ENCODE results near the gene FAM234B. TPM values are rescaled to one million over a fixed set of nuclear protein-coding genes. Genes with fewer than 3 reads are reported as not detected.
A peak's percentile ranks its signal among the peaks of the same experiment; 100 is the strongest.
"Not testable (repeated sequence)": the region's sequence is repeated elsewhere in the genome, so short reads cannot be mapped to it uniquely, and the experiment has no call there.

The FAM234B gene
- total RNA-seq, 2 donors from 2014 or later, result 9.7 to 14.7 TPM

- Mint-ChIP-seq H3K27me3 (peaks cover 6% of the 10 kb centered on the region), H3K27ac (no peak overlapping the region), H3K4me3 (no peak overlapping the region), H3K9me3 (no peaks in the 10 kb centered on the region), H3K36me3 (ENCODE audit: low read depth) (no peaks in the 10 kb centered on the region), H3K4me1 (no peaks in the 10 kb centered on the region)
- ATAC-seq (replicated peaks), result no peak
These were observed 12.0 kb upstream of the FAM234B start for GRCh38 chr12:13032164-13032563.

DNA sequence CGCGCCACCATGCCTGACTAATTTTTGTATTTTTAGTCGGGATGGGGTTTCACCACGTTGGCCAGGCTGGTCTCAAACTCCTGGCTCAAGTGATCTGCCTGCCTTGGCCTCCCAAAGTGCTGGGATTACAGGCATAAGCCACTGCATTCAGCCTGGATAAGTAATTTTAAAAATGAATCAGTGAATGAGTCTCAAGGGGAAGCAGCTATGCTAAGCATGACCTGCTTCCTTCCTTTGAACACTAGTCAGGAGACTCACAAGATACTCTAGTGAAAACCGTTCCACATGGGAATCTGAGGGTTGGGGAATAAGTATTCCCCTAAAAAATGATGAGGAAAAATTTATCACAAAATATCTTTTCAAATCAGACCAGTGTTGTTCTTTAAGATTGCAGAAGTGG is 10.7 kb upstream of the FAM234B start:
- no peak for ATAC-seq (replicated peaks)
- H3K4me3 Mint-ChIP-seq, result no peak overlapping the region
- no peak overlapping the region for H3K27ac Mint-ChIP-seq
- H3K27me3 Mint-ChIP-seq, result peaks cover 3% of the 10 kb centered on the region
- no peaks in the 10 kb centered on the region for H3K36me3 Mint-ChIP-seq (ENCODE audit: low read depth)
- H3K4me1 Mint-ChIP-seq, result no peaks in the 10 kb centered on the region
- H3K9me3 Mint-ChIP-seq, result no peaks in the 10 kb centered on the region

GRCh38 chr12:13035335-13035734 is 8.8 kb upstream of the FAM234B start:
- not testable (repeated sequence) for H3K9me3 Mint-ChIP-seq; ATAC-seq (replicated peaks); H3K4me3 Mint-ChIP-seq; H3K27me3 Mint-ChIP-seq; H3K27ac Mint-ChIP-seq; H3K4me1 Mint-ChIP-seq; H3K36me3 Mint-ChIP-seq (ENCODE audit: low read depth)

GRCh38 chr12:13036881-13037280 is 7.3 kb upstream of the FAM234B start:
- Mint-ChIP-seq H3K4me1 (no peaks in the 10 kb centered on the region), H3K4me3 (no peak overlapping the region), H3K27me3 (no peaks in the 10 kb centered on the region), H3K27ac (no peak overlapping the region), H3K9me3 (no peaks in the 10 kb centered on the region), H3K36me3 (ENCODE audit: low read depth) (no peaks in the 10 kb centered on the region)
- no peak for ATAC-seq (replicated peaks)

DNA sequence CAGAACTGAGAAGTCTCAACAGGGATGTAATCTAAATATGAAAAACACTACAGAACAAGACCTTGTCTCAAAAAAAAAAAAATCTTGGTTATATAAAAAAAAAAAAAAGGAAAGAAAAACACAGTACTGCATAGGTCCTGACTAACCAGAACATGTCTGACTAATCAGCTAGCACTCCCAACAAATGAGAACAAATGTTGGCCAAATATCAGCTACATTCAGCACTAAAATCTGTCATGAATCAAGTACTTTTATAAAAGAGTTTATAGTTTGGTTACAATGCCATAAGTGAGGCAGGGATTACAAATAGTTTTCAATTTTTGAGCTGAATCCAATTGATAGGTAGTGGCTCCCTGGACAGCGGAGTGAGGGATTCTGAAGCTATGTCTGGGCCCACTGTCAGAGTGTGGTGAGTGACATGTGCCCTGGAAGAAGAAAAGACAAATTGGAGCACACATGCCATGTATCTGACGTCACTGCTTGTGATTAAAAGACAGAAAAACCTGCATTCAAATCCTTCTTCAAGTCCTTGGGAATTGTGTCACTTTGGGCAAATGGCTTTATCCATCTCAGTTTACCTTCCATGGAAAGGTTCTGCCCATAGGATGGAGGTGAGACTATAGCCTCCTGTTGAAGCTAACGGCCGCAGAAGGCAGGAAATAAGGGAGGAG is 5.6 kb upstream of the FAM234B start:
- H3K4me3 Mint-ChIP-seq, result no peak overlapping the region
- H3K36me3 Mint-ChIP-seq (ENCODE audit: low read depth), result no peaks in the 10 kb centered on the region
- no peak for ATAC-seq (replicated peaks)
- peaks cover 4% of the 10 kb centered on the region for H3K27me3 Mint-ChIP-seq
- no peaks in the 10 kb centered on the region for H3K4me1 Mint-ChIP-seq
- no peak overlapping the region for H3K27ac Mint-ChIP-seq
- H3K9me3 Mint-ChIP-seq, result no peaks in the 10 kb centered on the region

- no peak for ATAC-seq (replicated peaks)
- Mint-ChIP-seq H3K4me3 (no peak overlapping the region), H3K27ac (no peak overlapping the region), H3K4me1 (no peaks in the 10 kb centered on the region), H3K36me3 (ENCODE audit: low read depth) (no peaks in the 10 kb centered on the region), H3K9me3 (no peaks in the 10 kb centered on the region), H3K27me3 (peaks cover 4% of the 10 kb centered on the region)
These were observed 4.7 kb upstream of the FAM234B start for GRCh38 chr12:13039328-13039956.

- ATAC-seq (replicated peaks), result no peak
- Mint-ChIP-seq H3K9me3 (no peaks in the 10 kb centered on the region), H3K4me1 (no peaks in the 10 kb centered on the region), H3K27me3 (peaks cover 4% of the 10 kb centered on the region), H3K27ac (no peak overlapping the region), H3K4me3 (no peak overlapping the region), H3K36me3 (ENCODE audit: low read depth) (no peaks in the 10 kb centered on the region)
These were observed 3.0 kb upstream of the FAM234B start for GRCh38 chr12:13041224-13041623.

DNA sequence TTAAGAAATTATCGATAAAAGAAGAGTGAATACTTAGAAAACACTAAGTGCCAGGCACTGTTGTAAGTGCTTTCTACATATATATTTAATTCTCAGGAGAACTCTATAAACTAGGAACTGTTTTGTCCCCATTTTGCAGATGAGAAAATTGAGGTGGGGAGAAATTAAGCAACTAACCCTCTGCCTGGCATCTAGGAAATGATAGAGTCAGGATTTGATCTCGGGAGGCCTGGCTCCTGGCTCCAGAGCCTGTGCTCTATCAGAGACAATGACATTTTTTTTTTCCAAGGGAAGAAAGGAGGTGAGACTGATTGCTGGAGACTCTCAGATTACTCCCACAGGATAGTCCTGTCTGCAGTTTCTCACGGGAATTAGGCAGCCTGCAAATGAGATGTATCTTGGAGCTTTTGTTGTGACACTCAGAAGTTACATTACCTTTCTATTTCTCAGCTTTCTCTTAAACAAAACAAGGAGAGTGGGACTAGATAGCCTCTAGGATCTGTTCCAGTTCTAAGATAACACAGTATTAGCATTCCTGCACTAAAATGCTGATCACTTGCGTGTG is 1.4 kb upstream of the FAM234B start:
- Mint-ChIP-seq H3K4me3 (peak overlapping the region; percentile 88), H3K27ac (no peak overlapping the region), H3K36me3 (ENCODE audit: low read depth) (no peaks in the 10 kb centered on the region), H3K27me3 (peaks cover 4% of the 10 kb centered on the region), H3K9me3 (no peaks in the 10 kb centered on the region), H3K4me1 (peaks cover 5% of the 10 kb centered on the region)
- ATAC-seq (replicated peaks), result no peak

DNA sequence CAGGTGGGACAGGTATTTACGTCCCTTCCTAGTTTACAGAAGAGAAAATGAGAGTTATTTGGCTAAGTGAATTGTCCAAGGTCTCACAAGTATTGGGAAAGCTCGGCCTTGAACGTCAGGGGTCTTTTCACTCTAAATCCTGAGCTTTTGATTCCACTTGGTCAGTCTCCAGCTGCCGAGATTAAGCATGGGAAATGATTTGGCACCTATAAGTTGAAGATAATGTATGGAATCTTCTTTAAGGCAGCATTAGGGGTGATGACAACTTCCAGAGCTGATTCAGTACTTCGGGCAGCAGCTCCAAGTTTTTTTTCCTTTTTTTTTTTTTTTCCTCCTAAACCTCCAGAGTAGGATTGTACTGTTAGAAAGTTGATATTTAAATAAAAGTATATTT is 722 bp downstream of the FAM234B start:
- peaks cover 4% of the 10 kb centered on the region for H3K27me3 Mint-ChIP-seq
- H3K4me1 Mint-ChIP-seq, result peaks cover 5% of the 10 kb centered on the region
- H3K4me3 Mint-ChIP-seq, result peak overlapping the region; percentile 88
- no peaks in the 10 kb centered on the region for H3K9me3 Mint-ChIP-seq
- no peak for ATAC-seq (replicated peaks)
- peak overlapping the region; percentile 70 for H3K27ac Mint-ChIP-seq
- no peaks in the 10 kb centered on the region for H3K36me3 Mint-ChIP-seq (ENCODE audit: low read depth)

- Mint-ChIP-seq H3K4me1 (peaks cover 5% of the 10 kb centered on the region), H3K27ac (no peak overlapping the region), H3K4me3 (peak overlapping the region; percentile 88), H3K9me3 (no peaks in the 10 kb centered on the region), H3K36me3 (ENCODE audit: low read depth) (no peaks in the 10 kb centered on the region), H3K27me3 (peaks cover 4% of the 10 kb centered on the region)
- no peak for ATAC-seq (replicated peaks)
These were observed 1.6 kb downstream of the FAM234B start for GRCh38 chr12:13045816-13046215.

DNA sequence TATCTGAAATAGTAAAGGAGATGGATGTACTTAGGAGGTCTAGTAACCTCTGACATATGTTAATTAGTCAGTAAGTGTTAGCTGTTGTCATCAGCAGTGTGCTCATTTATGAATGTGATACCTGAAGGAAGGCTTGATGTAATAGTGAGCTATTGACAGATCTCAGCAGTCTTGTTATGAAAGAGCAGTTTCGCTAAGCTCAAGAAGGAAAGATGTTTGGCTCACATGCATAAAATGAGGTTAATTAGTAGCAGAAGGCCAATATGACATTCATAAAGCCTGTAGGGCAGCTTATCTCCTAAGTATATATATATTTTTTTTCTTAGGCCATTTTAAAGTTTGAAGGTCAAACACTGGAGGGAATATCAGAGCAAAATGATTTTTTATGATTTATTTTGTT is 2.8 kb downstream of the FAM234B start:
- ATAC-seq (replicated peaks), result peak; percentile 89
- H3K36me3 Mint-ChIP-seq (ENCODE audit: low read depth), result no peaks in the 10 kb centered on the region
- no peaks in the 10 kb centered on the region for H3K9me3 Mint-ChIP-seq
- H3K27me3 Mint-ChIP-seq, result peaks cover 4% of the 10 kb centered on the region
- peaks cover 10% of the 10 kb centered on the region for H3K4me1 Mint-ChIP-seq
- H3K27ac Mint-ChIP-seq, result no peak overlapping the region
- peak overlapping the region; percentile 43 for H3K4me3 Mint-ChIP-seq

GRCh38 chr12:13049816-13050215 is 5.6 kb downstream of the FAM234B start:
- H3K36me3 Mint-ChIP-seq (ENCODE audit: low read depth), result no peaks in the 10 kb centered on the region
- no peaks in the 10 kb centered on the region for H3K9me3 Mint-ChIP-seq
- no peaks in the 10 kb centered on the region for H3K27me3 Mint-ChIP-seq
- no peak overlapping the region for H3K4me3 Mint-ChIP-seq
- no peak for ATAC-seq (replicated peaks)
- peaks cover 10% of the 10 kb centered on the region for H3K4me1 Mint-ChIP-seq
- H3K27ac Mint-ChIP-seq, result no peak overlapping the region

DNA sequence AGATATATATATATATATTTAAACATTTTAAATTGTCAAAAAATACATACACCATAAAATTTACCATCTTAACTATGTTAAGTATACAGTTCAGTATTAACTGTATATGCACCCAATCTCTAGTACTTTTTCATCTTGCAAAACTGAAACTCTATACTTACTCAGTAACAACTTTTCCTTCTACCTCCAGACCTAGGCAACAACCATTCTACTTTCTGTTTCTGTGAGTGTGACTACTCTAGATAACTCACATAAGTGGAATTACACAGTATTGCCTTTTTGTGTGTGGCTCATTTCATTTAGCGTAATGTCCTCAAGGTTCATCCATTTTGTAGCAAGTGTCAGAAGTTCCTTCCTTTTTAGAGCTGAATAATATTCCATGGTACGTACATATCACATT is 8.2 kb downstream of the FAM234B start:
- Mint-ChIP-seq H3K9me3 (no peaks in the 10 kb centered on the region), H3K4me3 (no peak overlapping the region), H3K4me1 (peaks cover 10% of the 10 kb centered on the region), H3K27me3 (no peaks in the 10 kb centered on the region), H3K27ac (no peak overlapping the region), H3K36me3 (ENCODE audit: low read depth) (peaks cover 11% of the 10 kb centered on the region)
- ATAC-seq (replicated peaks), result peak; percentile 98

DNA sequence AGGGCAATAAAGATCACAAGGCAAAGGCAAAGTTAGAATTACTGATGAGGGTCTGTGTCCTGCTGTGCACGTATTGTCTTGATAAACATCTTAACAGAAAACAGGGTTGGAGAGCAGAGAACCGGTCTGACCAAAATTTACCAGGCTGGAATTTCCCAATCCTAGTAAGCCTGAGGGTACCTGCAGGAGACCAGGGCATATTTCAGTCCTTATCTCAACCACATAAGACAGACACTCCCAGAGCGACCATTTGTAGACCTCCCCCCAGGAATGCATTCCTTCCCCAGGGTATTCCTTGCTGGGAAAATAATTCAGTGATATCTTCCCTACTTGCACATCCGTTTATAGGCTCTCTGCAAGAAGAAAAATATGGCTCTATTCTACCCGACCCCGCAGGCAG is 9.4 kb downstream of the FAM234B start:
- peaks cover 10% of the 10 kb centered on the region for H3K4me1 Mint-ChIP-seq
- not testable (repeated sequence) for ATAC-seq (replicated peaks); H3K27me3 Mint-ChIP-seq; H3K4me3 Mint-ChIP-seq; H3K9me3 Mint-ChIP-seq; H3K27ac Mint-ChIP-seq
- peaks cover 23% of the 10 kb centered on the region for H3K36me3 Mint-ChIP-seq (ENCODE audit: low read depth)

DNA sequence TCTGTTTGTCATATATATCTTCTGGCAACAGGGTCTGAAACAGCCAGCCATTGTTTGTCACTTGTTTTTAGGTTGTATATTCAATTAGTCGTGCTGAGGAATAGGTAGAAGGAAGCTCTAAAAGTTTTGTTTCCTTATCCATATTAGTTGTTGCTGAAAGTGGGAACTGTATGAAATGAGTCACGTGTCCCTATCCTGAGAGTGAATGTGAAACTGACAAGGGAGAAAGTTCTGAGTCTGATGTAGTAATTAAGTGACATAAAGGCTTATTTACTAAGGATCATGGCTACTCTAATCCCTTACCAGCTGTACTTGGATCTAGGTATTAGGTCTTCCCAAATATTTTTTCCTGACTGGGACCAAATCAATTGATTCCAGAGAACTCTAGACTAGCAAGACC is 16.4 kb downstream of the FAM234B start:
- peak; percentile 26 for ATAC-seq (replicated peaks)
- Mint-ChIP-seq H3K4me3 (no peak overlapping the region), H3K36me3 (ENCODE audit: low read depth) (peaks cover 54% of the 10 kb centered on the region), H3K9me3 (no peaks in the 10 kb centered on the region), H3K4me1 (peaks cover under 1% of the 10 kb centered on the region), H3K27ac (no peak overlapping the region), H3K27me3 (no peaks in the 10 kb centered on the region)

Measured in activated T-helper 17 cell treated with anti-CD3 and anti-CD28 coated beads, Interleukin-2, amount 50 U/mL, for 72 hours (primary cell).